Smooth muscle cell (in vitro differentiated cells): ENCODE data around the gene APOBR. TPM values are rescaled to one million over a fixed set of nuclear protein-coding genes. Genes with fewer than 3 reads are reported as not detected.

Source experiments
- DNase-seq: peaks from one replicate; lab custom pipeline; 2025; ENCODE audit not compliant: unreplicated experiment; lab: John Stamatoyannopoulos, UW
- H2AFZ ChIP-seq: fragments of 200-600 bp; sonication (generic); 2 replicates; pipeline ENCODE4 v1.6.0; 2016; ENCODE audit warnings: antibody characterized with exemption, low read depth, mild to moderate bottlenecking
- H3F3A ChIP-seq: fragments of 200-600 bp; sonication (generic); 2 replicates; pipeline ENCODE4 v1.6.0; 2017; ENCODE audit warnings: antibody characterized with exemption, low read depth
- H3K27ac ChIP-seq: fragments of 200-600 bp; sonication (generic); 2 replicates; pipeline ENCODE4 v1.5.1; 2016; ENCODE audit warnings: low read depth, mild to moderate bottlenecking
- H3K27me3 ChIP-seq: fragments of 200-600 bp; sonication (generic); 2 replicates; pipeline ENCODE4 v1.6.1; 2016; ENCODE audit warnings: low read depth, mild to moderate bottlenecking
- H3K36me3 ChIP-seq: fragments of 200-600 bp; sonication (generic); 2 replicates; pipeline ENCODE4 v1.5.1; 2016; ENCODE audit warnings: low read depth
- H3K4me1 ChIP-seq: fragments of 200-600 bp; sonication (generic); 2 replicates; pipeline ENCODE4 v1.5.1; 2016; ENCODE audit warnings: low read depth
- H3K4me2 ChIP-seq: fragments of 200-600 bp; sonication (generic); 2 replicates; pipeline ENCODE4 v1.6.0; 2016; ENCODE audit warnings: mild to moderate bottlenecking
- H3K4me3 ChIP-seq: fragments of 200-600 bp; sonication (generic); 2 replicates; pipeline ENCODE4 v1.5.1; 2016; ENCODE audit warnings: mild to moderate bottlenecking
- H3K79me2 ChIP-seq: fragments of 200-600 bp; sonication (generic); 2 replicates; pipeline ENCODE4 v1.6.0; 2016; ENCODE audit warnings: low read depth, mild to moderate bottlenecking
- H3K9ac ChIP-seq: fragments of 200-600 bp; sonication (generic); 2 replicates; pipeline ENCODE4 v1.6.0; 2016; ENCODE audit warnings: low read depth
- H3K9me3 ChIP-seq: fragments of 200-600 bp; sonication (generic); replicated peaks from 2 replicates; pipeline ENCODE4 v1.5.1; 2016; ENCODE audit warnings: low read depth
- H4K20me1 ChIP-seq: fragments of 200-600 bp; sonication (generic); 2 replicates; pipeline ENCODE4 v1.6.0; 2016; ENCODE audit warnings: low read depth
- CTCF ChIP-seq: fragments of 200-600 bp; sonication (generic); IDR thresholded peaks from 2 replicates; pipeline ENCODE4 v1.5.1; 2017; ENCODE audit warnings: borderline replicate concordance, mild to moderate bottlenecking, antibody characterized with exemption; ENCODE audit not compliant: insufficient read depth, poor library complexity, severe bottlenecking
- WGBS: methylation state at CpG from one replicate; pipeline ENCODE4 v1.1.7; 2016; ENCODE audit warnings: low lambda C conversion rate; 5-methylcytosine and 5-hydroxymethylcytosine counted together
- polyA plus RNA-seq: library from polyadenylated mRNA; unstranded; fragments of >200 nt; fragmentation: Nextera tagmentation; extraction: Ambion mirVana; gene quantifications from 2 replicates; pipeline ENCODE4 v1.2.1, GENCODE V29; 2016
- total RNA-seq: library from RNA; depleted of rRNA; stranded (reverse); fragments of >200 nt; gene quantifications from 2 replicates; pipeline ENCODE4 v1.2.3, GENCODE V29; 2014

Gene APOBR
- total and polyA plus RNA-seq, 2 experiments from 2014 or later = not detected

- Histone ChIP-seq H3K27me3 (no peaks in the 10 kb centered on the region), H3K9ac (no peak overlapping the region), H3K9me3 (no peaks in the 10 kb centered on the region), H3K36me3 (no peaks in the 10 kb centered on the region), H3K27ac (no peak overlapping the region), H3K79me2 (no peaks in the 10 kb centered on the region), H3K4me2 (no peak overlapping the region), H3K4me3 (no peak overlapping the region), H2AFZ (no peak overlapping the region), H3K4me1 (no peaks in the 10 kb centered on the region), H4K20me1 (no peaks in the 10 kb centered on the region), H3F3A (no peaks in the 10 kb centered on the region)
- WGBS = 94% methylated on average over 7 of the region's 7 CpGs
- TF ChIP-seq CTCF = no peak
- DNase-seq = no peak
These were observed 19.8 kb downstream of the APOBR start for GRCh38 chr16:28514246-28514645.

- Histone ChIP-seq H3K9me3 (no peaks in the 10 kb centered on the region), H3F3A (no peaks in the 10 kb centered on the region), H3K27ac (no peak overlapping the region), H3K36me3 (no peaks in the 10 kb centered on the region), H3K4me2 (no peak overlapping the region), H4K20me1 (no peaks in the 10 kb centered on the region), H3K4me3 (no peak overlapping the region), H2AFZ (no peak overlapping the region), H3K79me2 (no peaks in the 10 kb centered on the region), H3K4me1 (no peaks in the 10 kb centered on the region), H3K27me3 (no peaks in the 10 kb centered on the region), H3K9ac (no peak overlapping the region)
- no peak for TF ChIP-seq CTCF
- 88% methylated on average over 7 of the region's 7 CpGs for WGBS
- DNase-seq = no peak
These were observed 26.2 kb downstream of the APOBR start for GRCh38 chr16:28520672-28521071.

- 92% methylated on average over 6 of the region's 6 CpGs for WGBS
- H3K36me3 ChIP-seq = no peaks in the 10 kb centered on the region
- no peaks in the 10 kb centered on the region for H3F3A ChIP-seq
These were observed 27.0 kb downstream of the APOBR start for GRCh38 chr16:28521436-28521835.

More at GRCh38 chr16:28521436-28521835, 27.0 kb downstream of the APOBR start:
- no peaks in the 10 kb centered on the region for H3K9me3 ChIP-seq
- no peaks in the 10 kb centered on the region for H3K4me1 ChIP-seq
- H3K9ac ChIP-seq = no peak overlapping the region
- H3K27ac ChIP-seq = no peak overlapping the region
- H3K4me2 ChIP-seq = no peak overlapping the region
- no peak overlapping the region for H3K4me3 ChIP-seq
- no peaks in the 10 kb centered on the region for H3K27me3 ChIP-seq
- no peak overlapping the region for H2AFZ ChIP-seq
- DNase-seq = no peak
- no peaks in the 10 kb centered on the region for H4K20me1 ChIP-seq
- H3K79me2 ChIP-seq = no peaks in the 10 kb centered on the region
- TF ChIP-seq CTCF = no peak
